AG04450 (cell line): ENCODE measurements around the gene HADHA. TPM values are rescaled to one million over a fixed set of nuclear protein-coding genes. Genes with fewer than 3 reads are reported as not detected.

ENCODE experiments used
- CTCF ChIA-PET: fragments of 300-600, 350-600 bp; formaldehyde crosslinking; extraction: SDS; loops from one replicate; lab custom pipeline; 2022; ENCODE audit warnings: antibody characterized with exemption, inconsistent platforms; lab: Charles Lee
- POLR2A ChIA-PET: fragments of 350-600 bp; formaldehyde crosslinking; extraction: SDS; loops from one replicate; lab custom pipeline; 2021; ENCODE audit warnings: antibody characterized with exemption, inconsistent platforms; lab: Yijun Ruan, JAX
- DNase-seq: peaks from one replicate; pipeline ENCODE4 v3.0.0-alpha.2; 2011; ENCODE audit warnings: low read depth, low spot score
- H3K27ac ChIP-seq: one replicate; pipeline ENCODE4 v1.5.1; 2012; ENCODE audit warnings: low read depth, low read length, control low read depth
- H3K27me3 ChIP-seq: one replicate; pipeline ENCODE4 v1.6.0; 2012; ENCODE audit warnings: low read length; ENCODE audit not compliant: control insufficient read depth, insufficient read depth
- H3K4me3 ChIP-seq: 2 replicates; pipeline ENCODE4 v1.5.1; 2011; ENCODE audit warnings: mild to moderate bottlenecking, low read depth, low read length, control low read depth
- H3K9me3 ChIP-seq: 2 replicates; pipeline ENCODE4 v1.5.1; 2012; ENCODE audit warnings: low read length; ENCODE audit not compliant: control insufficient read depth, insufficient read depth
- CTCF ChIP-seq: IDR thresholded peaks from 2 replicates; pipeline ENCODE4 v1.5.1; 2011; ENCODE audit warnings: low read depth, low read length, control low read depth, inconsistent platforms
- polyA plus RNA-seq: library from polyadenylated mRNA; depleted of rRNA; stranded (reverse); fragments of >200 nt; gene quantifications from 2 replicates; pipeline ENCODE4 v1.2.3, GENCODE V29; 2011

HADHA gene
- polyA plus RNA-seq, 1 experiment, result 172 TPM

GRCh38 chr2:26215833-26216232 lies 28.6 kb downstream of the HADHA start:
- Histone ChIP-seq H3K27ac (no peak overlapping the region), H3K9me3 (peaks cover 7% of the 10 kb centered on the region), H3K27me3 (no peaks in the 10 kb centered on the region), H3K4me3 (no peak overlapping the region)
- DNase-seq, result no peak
- CTCF ChIA-PET, result interaction anchor here (0.6 kb wide), 1 partner anchor 460 kb away, joined by 3 read pairs; no protein-coding TSS in a partner anchor
- POLR2A ChIA-PET, result no interaction called here
- no peak for TF ChIP-seq CTCF

GRCh38 chr2:26214759-26215158 lies 29.7 kb downstream of the HADHA start:
- H3K27me3 ChIP-seq, result no peaks in the 10 kb centered on the region
- no peak overlapping the region for H3K4me3 ChIP-seq
- POLR2A ChIA-PET, result no interaction called here
- no peak for TF ChIP-seq CTCF
- no peak overlapping the region for H3K27ac ChIP-seq
- H3K9me3 ChIP-seq, result peaks cover 7% of the 10 kb centered on the region
- DNase-seq, result no peak
- CTCF ChIA-PET, result no interaction called here

- Histone ChIP-seq H3K4me3 (no peak overlapping the region), H3K27ac (no peak overlapping the region), H3K27me3 (no peaks in the 10 kb centered on the region), H3K9me3 (no peaks in the 10 kb centered on the region)
- ChIA-PET CTCF (no interaction called here), POLR2A (no interaction called here)
- no peak for TF ChIP-seq CTCF
- DNase-seq, result no peak
Observed at GRCh38 chr2:26212011-26212410, 32.4 kb downstream of the HADHA start.

- no peak overlapping the region for H3K4me3 ChIP-seq
- no peak for DNase-seq
- POLR2A ChIA-PET, result no interaction called here
- no peak overlapping the region for H3K27ac ChIP-seq
- H3K9me3 ChIP-seq, result no peaks in the 10 kb centered on the region
- CTCF ChIA-PET, result no interaction called here
- no peaks in the 10 kb centered on the region for H3K27me3 ChIP-seq
- no peak for TF ChIP-seq CTCF
Observed at GRCh38 chr2:26203906-26204305, 40.5 kb downstream of the HADHA start.

GRCh38 chr2:26202981-26203490 lies 41.4 kb downstream of the HADHA start:
- POLR2A ChIA-PET, result no interaction called here
- CTCF ChIA-PET, result interaction anchor here (1.4 kb wide), 1 partner anchor 252 kb away, joined by 4 read pairs; no protein-coding TSS in a partner anchor

More at GRCh38 chr2:26202981-26203490, 41.4 kb downstream of the HADHA start:
- no peak for DNase-seq
- Histone ChIP-seq H3K27ac (no peak overlapping the region), H3K9me3 (no peaks in the 10 kb centered on the region), H3K4me3 (no peak overlapping the region), H3K27me3 (no peaks in the 10 kb centered on the region)
- TF ChIP-seq CTCF, result no peak
